Peyer's patch (tissue), 4 donors: ENCODE data around the gene LCE1B. TPM values are rescaled to one million over a fixed set of nuclear protein-coding genes. Genes with fewer than 3 reads are reported as not detected.

Experiments used
- DNase-seq, 3 donors: peaks; one replicate each; pipeline ENCODE4 v3.0.0-alpha.2; 2017 to 2019
- H3K27ac ChIP-seq, 4 donors: fragments of 200-600 bp; sonication (generic); one replicate each; pipeline ENCODE4 v1.5.1; 2016 to 2019
- H3K27me3 ChIP-seq, 2 donors: fragments of 200-600 bp; sonication (generic); one replicate each; pipeline ENCODE4 v1.5.1; 2019
- H3K36me3 ChIP-seq, 3 donors: fragments of 200-600 bp; sonication (generic); one replicate each; pipeline ENCODE4 v1.5.1; 2016 to 2019
- H3K4me1 ChIP-seq, 4 donors: fragments of 200-600 bp; sonication (generic); one replicate each; pipeline ENCODE4 v1.5.1; 2016 to 2019
- H3K4me3 ChIP-seq, 4 donors: fragments of 200-600 bp; sonication (generic); 1 replicate in 3 of 4; 2 replicates in 1 of 4; pipeline ENCODE4 v1.5.1; 2016 to 2019; ENCODE audit warnings: mild to moderate bottlenecking in 1 of 4
- H3K9me3 ChIP-seq, 4 donors: fragments of 200-600 bp; sonication (generic); one replicate each; pipeline ENCODE4 v1.5.1; 2016 to 2019; ENCODE audit warnings: mild to moderate bottlenecking in 1 of 4
- CTCF ChIP-seq, 6 experiments: fragments of 450-650 bp in 4 of 6; fragments of 200-600 bp in 2 of 6; sonication (generic) in 1 of 6; IDR thresholded peaks; one replicate each; pipeline ENCODE4 v1.5.1; 2017 to 2019; ENCODE audit warnings: antibody characterized with exemption in 6 of 6, mild to moderate bottlenecking in 3 of 6, moderate library complexity in 1 of 6
- POLR2A ChIP-seq, 2 donors: fragments of 450-650 bp; IDR thresholded peaks; one replicate each; pipeline ENCODE4 v1.5.1; 2017; ENCODE audit warnings: antibody characterized with exemption in 2 of 2, mild to moderate bottlenecking in 2 of 2, moderate library complexity in 2 of 2
- total RNA-seq, 4 donors: library from RNA; depleted of rRNA; stranded (reverse); fragments of >200 nt; gene quantifications; one replicate each; pipeline ENCODE4 v1.1.0, GENCODE V29; 2016

LCE1B gene
- total RNA-seq, 4 donors from 2014 or later = not detected

DNA sequence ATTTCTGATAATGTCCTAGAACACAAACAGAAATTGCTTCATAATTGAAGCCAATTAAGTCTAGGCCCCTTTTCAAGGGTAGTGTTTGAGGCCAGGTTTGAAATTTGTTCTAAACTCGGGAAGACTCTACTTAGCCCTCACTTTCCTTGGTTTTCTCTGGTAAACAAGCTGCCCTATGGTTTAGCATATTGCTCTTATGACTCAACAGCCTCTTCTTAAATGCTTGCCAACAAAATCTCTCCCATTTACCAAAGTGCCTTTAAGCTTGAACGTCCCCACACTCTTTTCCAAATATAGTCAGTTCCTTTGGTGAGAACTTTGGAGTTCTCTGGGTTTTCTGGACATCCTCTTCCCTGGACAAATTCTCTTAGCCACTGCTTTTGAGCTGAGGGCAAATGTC, 25.1 kb downstream of the LCE1B start:
- TF ChIP-seq POLR2A (IDR thresholded peaks at IDR 0.05) (no peak), CTCF (IDR thresholded peaks at IDR 0.05) (no peak)
- Histone ChIP-seq H3K27ac (no peak overlapping the region), H3K36me3 (no peaks in the 10 kb centered on the region), H3K9me3 (no peaks in the 10 kb centered on the region), H3K4me1 (no peaks in the 10 kb centered on the region), H3K4me3 (no peak overlapping the region), H3K27me3 (no peaks in the 10 kb centered on the region)
- DNase-seq = no peak

GRCh38 chr1:152842556-152842955, 30.8 kb downstream of the LCE1B start, which contains the start of gene LCE6A:
LCE6A (plus strand) TSS chr1:152842856; CDS start chr1:152843521, 665 bp downstream.
- TF ChIP-seq CTCF (IDR thresholded peaks at IDR 0.05) (no peak), POLR2A (IDR thresholded peaks at IDR 0.05) (no peak)
- no peaks in the 10 kb centered on the region for H3K27me3 ChIP-seq
- H3K9me3 ChIP-seq = no peaks in the 10 kb centered on the region
- H3K4me3 ChIP-seq = no peak within 1 kb of the TSS
- H3K4me1 ChIP-seq = no peaks in the 10 kb centered on the region
- no peaks in the 10 kb centered on the region for H3K36me3 ChIP-seq
- DNase-seq = no peak
- no peak within 1 kb of the TSS for H3K27ac ChIP-seq

GRCh38 chr1:152855661-152856060, 43.9 kb downstream of the LCE1B start:
- Histone ChIP-seq H3K9me3 (no peaks in the 10 kb centered on the region), H3K4me1 (no peaks in the 10 kb centered on the region), H3K36me3 (no peaks in the 10 kb centered on the region), H3K4me3 (no peak overlapping the region), H3K27ac (no peak overlapping the region), H3K27me3 (no peaks in the 10 kb centered on the region)
- DNase-seq = no peak
- no peak for TF ChIP-seq POLR2A (IDR thresholded peaks at IDR 0.05)
- TF ChIP-seq CTCF (IDR thresholded peaks at IDR 0.05) = no peak

- H3K9me3 ChIP-seq = no peaks in the 10 kb centered on the region
- no peaks in the 10 kb centered on the region for H3K27me3 ChIP-seq
- no peaks in the 10 kb centered on the region for H3K4me1 ChIP-seq
- no peaks in the 10 kb centered on the region for H3K36me3 ChIP-seq
- no peak overlapping the region for H3K27ac ChIP-seq
- TF ChIP-seq CTCF (IDR thresholded peaks at IDR 0.05) (no peak), POLR2A (IDR thresholded peaks at IDR 0.05) (no peak)
- no peak overlapping the region for H3K4me3 ChIP-seq
- no peak for DNase-seq
Measured at GRCh38 chr1:152858062-152858461, 46.3 kb downstream of the LCE1B start.

GRCh38 chr1:152859696-152860095, 47.9 kb downstream of the LCE1B start, which contains the start of gene LCE7A:
LCE7A (plus strand) TSS chr1:152859996; CDS start chr1:152860698, 702 bp downstream.
- no peak for TF ChIP-seq CTCF (IDR thresholded peaks at IDR 0.05)
- no peak for TF ChIP-seq POLR2A (IDR thresholded peaks at IDR 0.05)
- Histone ChIP-seq H3K4me3 (no peak within 1 kb of the TSS), H3K27me3 (no peaks in the 10 kb centered on the region), H3K4me1 (no peaks in the 10 kb centered on the region), H3K9me3 (no peaks in the 10 kb centered on the region), H3K36me3 (no peaks in the 10 kb centered on the region), H3K27ac (no peak within 1 kb of the TSS)
- DNase-seq = no peak

DNA sequence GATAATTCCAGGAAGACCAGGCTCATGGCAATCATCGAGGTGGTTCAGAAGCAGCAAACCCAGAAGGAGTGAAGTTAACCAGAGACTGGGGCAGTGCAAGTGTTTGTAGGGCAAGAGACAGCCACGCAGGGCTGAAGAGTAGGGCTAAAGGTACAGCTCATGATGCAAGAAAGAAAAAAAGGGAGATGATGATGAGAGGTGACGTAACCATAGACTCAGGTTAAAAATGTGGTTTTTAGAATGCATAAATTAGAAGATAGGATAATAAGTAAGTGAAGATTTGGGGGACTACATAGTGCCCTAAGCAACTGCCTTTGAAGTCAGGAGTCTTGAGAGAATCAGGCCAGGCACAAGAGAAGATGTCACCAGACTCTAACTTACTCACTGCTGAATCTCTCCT, 48.4 kb downstream of the LCE1B start:
- H3K9me3 ChIP-seq = no peaks in the 10 kb centered on the region
- no peak for DNase-seq
- H3K27me3 ChIP-seq = no peaks in the 10 kb centered on the region
- no peaks in the 10 kb centered on the region for H3K4me1 ChIP-seq
- no peak overlapping the region for H3K4me3 ChIP-seq
- no peaks in the 10 kb centered on the region for H3K36me3 ChIP-seq
- TF ChIP-seq POLR2A (IDR thresholded peaks at IDR 0.05) (no peak), CTCF (IDR thresholded peaks at IDR 0.05) (no peak)
- H3K27ac ChIP-seq = no peak overlapping the region
